ENCODE measurements around the gene SWAP70.

Gene SWAP70

GRCh38 chr11:9710223-9710622 is 46.3 kb downstream of the SWAP70 start:
- peak overlapping the region; percentile 9; the same call in 1 of the 2 replicates for H3K27ac ChIP-seq (ENCODE audit: low read depth, low read length)
- no peak for TF ChIP-seq CTCF (IDR thresholded peaks at IDR 0.05; ENCODE audit: insufficient read depth, low read length, poor library complexity, severe bottlenecking)
- TF ChIP-seq EZH2phosphoT487 (conservative IDR thresholded peaks at IDR 0.05; ENCODE audit: low read length): no peak

GRCh38 chr11:9710852-9711251 is 47.0 kb downstream of the SWAP70 start:
- H3K27ac ChIP-seq (ENCODE audit: low read depth, low read length): no peak overlapping the region
- no peaks in the 10 kb centered on the region for H3K27me3 ChIP-seq (ENCODE audit: low read length)
- peaks cover 53% of the 10 kb centered on the region for H3F3A ChIP-seq (ENCODE audit: insufficient read depth)
- peaks cover 4% of the 10 kb centered on the region; the same call in 1 of the 2 replicates for H3K9me3 ChIP-seq (ENCODE audit: insufficient read depth, low read length)
- no peak overlapping the region for H2AFZ ChIP-seq (ENCODE audit: low read depth, low read length, severe bottlenecking)
- no peak overlapping the region for H3K9ac ChIP-seq (ENCODE audit: low read length)
- H3K4me3 ChIP-seq (ENCODE audit: insufficient read depth, low read length, poor library complexity, severe bottlenecking): no peak overlapping the region
- H3K4me2 ChIP-seq (ENCODE audit: low read depth, low read length, poor library complexity, severe bottlenecking): no peak overlapping the region
- peaks cover 97% of the 10 kb centered on the region for H3K79me2 ChIP-seq (ENCODE audit: insufficient read depth, low read length)
- H4K20me1 ChIP-seq (ENCODE audit: low read depth, low read length): peaks cover 57% of the 10 kb centered on the region
- no peaks in the 10 kb centered on the region for H3K9me2 ChIP-seq (replicated peaks; ENCODE audit: insufficient read depth, low read length)
- no peak for TF ChIP-seq CTCF (IDR thresholded peaks at IDR 0.05; ENCODE audit: insufficient read depth, low read length, poor library complexity, severe bottlenecking)
- TF ChIP-seq EZH2phosphoT487 (conservative IDR thresholded peaks at IDR 0.05; ENCODE audit: low read length): no peak
- peaks cover 67% of the 10 kb centered on the region for H3K36me3 ChIP-seq (ENCODE audit: low read length)

More at GRCh38 chr11:9710223-9710622, 46.3 kb downstream of the SWAP70 start:
- no peak overlapping the region for H3K4me2 ChIP-seq (ENCODE audit: low read depth, low read length, poor library complexity, severe bottlenecking)
- peaks cover 48% of the 10 kb centered on the region for H3F3A ChIP-seq (ENCODE audit: insufficient read depth)
- no peaks in the 10 kb centered on the region for H3K9me2 ChIP-seq (replicated peaks; ENCODE audit: insufficient read depth, low read length)
- no peak overlapping the region for H3K4me3 ChIP-seq (ENCODE audit: insufficient read depth, low read length, poor library complexity, severe bottlenecking)
- H3K9me3 ChIP-seq (ENCODE audit: insufficient read depth, low read length): peaks cover 4% of the 10 kb centered on the region; the same call in 1 of the 2 replicates
- no peak overlapping the region for H2AFZ ChIP-seq (ENCODE audit: low read depth, low read length, severe bottlenecking)
- H4K20me1 ChIP-seq (ENCODE audit: low read depth, low read length): peaks cover 57% of the 10 kb centered on the region
- peaks cover 95% of the 10 kb centered on the region for H3K79me2 ChIP-seq (ENCODE audit: insufficient read depth, low read length)
- no peak overlapping the region for H3K9ac ChIP-seq (ENCODE audit: low read length)
- no peaks in the 10 kb centered on the region for H3K27me3 ChIP-seq (ENCODE audit: low read length)
- peaks cover 61% of the 10 kb centered on the region for H3K36me3 ChIP-seq (ENCODE audit: low read length)

- peaks cover 71% of the 10 kb centered on the region for H3K36me3 ChIP-seq (ENCODE audit: low read length)
- H3K27ac ChIP-seq (ENCODE audit: low read depth, low read length): 0 out of 2 replicates have a peak overlapping the region, but pooled peaks have one; percentile 2
Measured at GRCh38 chr11:9711454-9712307, 47.8 kb downstream of the SWAP70 start.

More at GRCh38 chr11:9711454-9712307, 47.8 kb downstream of the SWAP70 start:
- peaks cover 54% of the 10 kb centered on the region for H4K20me1 ChIP-seq (ENCODE audit: low read depth, low read length)
- no peak overlapping the region for H2AFZ ChIP-seq (ENCODE audit: low read depth, low read length, severe bottlenecking)
- peaks cover 99% of the 10 kb centered on the region for H3K79me2 ChIP-seq (ENCODE audit: insufficient read depth, low read length)
- TF ChIP-seq EZH2phosphoT487 (conservative IDR thresholded peaks at IDR 0.05; ENCODE audit: low read length) (no peak), CTCF (IDR thresholded peaks at IDR 0.05; ENCODE audit: insufficient read depth, low read length, poor library complexity, severe bottlenecking) (no peak)
- H3F3A ChIP-seq (ENCODE audit: insufficient read depth): peaks cover 57% of the 10 kb centered on the region
- peaks cover 4% of the 10 kb centered on the region; the same call in 1 of the 2 replicates for H3K9me3 ChIP-seq (ENCODE audit: insufficient read depth, low read length)
- H3K4me2 ChIP-seq (ENCODE audit: low read depth, low read length, poor library complexity, severe bottlenecking): no peak overlapping the region
- no peak overlapping the region for H3K4me3 ChIP-seq (ENCODE audit: insufficient read depth, low read length, poor library complexity, severe bottlenecking)
- no peaks in the 10 kb centered on the region for H3K27me3 ChIP-seq (ENCODE audit: low read length)
- no peaks in the 10 kb centered on the region for H3K9me2 ChIP-seq (replicated peaks; ENCODE audit: insufficient read depth, low read length)
- no peak overlapping the region for H3K9ac ChIP-seq (ENCODE audit: low read length)
